GM12878 (cell line): Measurements from ENCODE around the gene DXO. TPM values are rescaled to one million over a fixed set of nuclear protein-coding genes. Genes with fewer than 3 reads are reported as not detected.

Experiments
- ATF7 ChIP-seq: fragments of 450-650 bp; IDR thresholded peaks from 2 replicates; pipeline ENCODE4 v1.6.1; 2016; ENCODE audit warnings: low read depth, mild to moderate bottlenecking
- BMI1 ChIP-seq: fragments of 450-650 bp; IDR thresholded peaks from 2 replicates; pipeline ENCODE4 v1.6.1; 2016; ENCODE audit warnings: mild to moderate bottlenecking, moderate library complexity, borderline replicate concordance
- E4F1 ChIP-seq: fragments of 450-650 bp; IDR thresholded peaks from 2 replicates; pipeline ENCODE4 v1.6.1; 2018; ENCODE audit warnings: borderline replicate concordance, mild to moderate bottlenecking; ENCODE audit not compliant: partially characterized antibody
- ELK1 ChIP-seq: IDR thresholded peaks from 2 replicates; pipeline ENCODE4 v1.6.1; 2012; ENCODE audit warnings: low read depth, low read length, improper control_type of control experiment
- HDAC2 ChIP-seq: fragments of 200-600 bp; sonication (generic); IDR thresholded peaks from 2 replicates; pipeline ENCODE4 v1.6.1; 2017
- HDAC6 ChIP-seq: fragments of 200-600 bp; sonication (generic); IDR thresholded peaks from one replicate; pipeline ENCODE4 v1.8.0; 2017; ENCODE audit warnings: antibody characterized with exemption; ENCODE audit not compliant: unreplicated experiment
- IRF3 ChIP-seq: fragments of 450-650 bp; IDR thresholded peaks from 2 replicates; pipeline ENCODE4 v1.6.1; 2014; ENCODE audit warnings: mild to moderate bottlenecking
- JUND ChIP-seq: IDR thresholded peaks from 2 replicates; pipeline ENCODE4 v1.6.1; 2012; ENCODE audit warnings: low read depth, mild to moderate bottlenecking, low read length, improper control_type of control experiment, moderate library complexity
- KDM1A ChIP-seq: fragments of 200-600 bp; sonication (generic); IDR thresholded peaks from 2 replicates; pipeline ENCODE4 v1.6.1; 2016; ENCODE audit warnings: borderline replicate concordance
- LARP7 ChIP-seq: fragments of 450-650 bp; IDR thresholded peaks from 2 replicates; pipeline ENCODE4 v1.6.1; 2017; ENCODE audit warnings: mild to moderate bottlenecking
- MYB ChIP-seq: fragments of 150-350 bp; IDR thresholded peaks from 2 replicates; pipeline ENCODE4 v1.6.1; 2014; ENCODE audit warnings: mild to moderate bottlenecking, low read depth, low read length, borderline replicate concordance
- NR2C2 ChIP-seq: IDR thresholded peaks from 2 replicates; pipeline ENCODE4 v1.6.1; 2011; ENCODE audit warnings: borderline replicate concordance, low read depth; ENCODE audit not compliant: control insufficient read depth, insufficient read length
- PAX8 ChIP-seq: fragments of 450-650 bp; IDR thresholded peaks from 2 replicates; pipeline ENCODE4 v1.6.1; 2017; ENCODE audit warnings: mild to moderate bottlenecking, moderate library complexity
- PKNOX1 ChIP-seq: fragments of 450-650 bp; IDR thresholded peaks from 2 replicates; pipeline ENCODE4 v1.6.1; 2016; ENCODE audit warnings: mild to moderate bottlenecking
- POLR2AphosphoS5 ChIP-seq: IDR thresholded peaks from 2 replicates; pipeline ENCODE4 v1.6.1; 2011; ENCODE audit warnings: mild to moderate bottlenecking, low read length, inconsistent platforms
- POU2F2 ChIP-seq: IDR thresholded peaks from 3 replicates; pipeline ENCODE4 v1.6.1; 2011; ENCODE audit warnings: low read depth, mild to moderate bottlenecking, low read length, borderline replicate concordance
- SMAD5 ChIP-seq: IDR thresholded peaks from 2 replicates; pipeline ENCODE4 v1.6.1; 2016; ENCODE audit warnings: antibody characterized with exemption, low read depth
- SMC3 ChIP-seq: IDR thresholded peaks from 2 replicates; pipeline ENCODE4 v1.6.1; 2011; ENCODE audit warnings: low read length, improper control_type of control experiment, borderline replicate concordance
- STAT1 ChIP-seq: fragments of 450-650 bp; conservative IDR thresholded peaks from 2 replicates; pipeline ENCODE4 v1.6.1; 2014; ENCODE audit warnings: antibody characterized with exemption, mild to moderate bottlenecking
- STAT3 ChIP-seq: IDR thresholded peaks from 2 replicates; pipeline ENCODE4 v1.6.1; 2011; ENCODE audit warnings: low read depth, low read length, improper control_type of control experiment
- SUZ12 ChIP-seq: fragments of 200-600 bp; sonication (generic); IDR thresholded peaks from one replicate; pipeline ENCODE4 v1.6.1; 2018; ENCODE audit warnings: antibody characterized with exemption, mild to moderate bottlenecking; ENCODE audit not compliant: unreplicated experiment
- TAF1 ChIP-seq: IDR thresholded peaks from 2 replicates; pipeline ENCODE4 v1.6.1; 2011; ENCODE audit warnings: mild to moderate bottlenecking, low read depth, low read length, borderline replicate concordance
- TARDBP ChIP-seq: IDR thresholded peaks from 2 replicates; pipeline ENCODE4 v1.6.1; 2016; ENCODE audit warnings: borderline replicate concordance
- WRNIP1 ChIP-seq: IDR thresholded peaks from 2 replicates; pipeline ENCODE4 v1.6.1; 2011; ENCODE audit warnings: low read depth, low read length, improper control_type of control experiment, borderline replicate concordance
- ZBED1 ChIP-seq: IDR thresholded peaks from 2 replicates; pipeline ENCODE4 v1.6.1; 2016; ENCODE audit warnings: borderline replicate concordance
- ZNF274 ChIP-seq: IDR thresholded peaks from one replicate; pipeline ENCODE4 v1.8.0; 2011; ENCODE audit not compliant: insufficient read length, insufficient read depth
- ZSCAN29 ChIP-seq: fragments of 450-650 bp; IDR thresholded peaks from 2 replicates; pipeline ENCODE4 v1.6.1; 2017; ENCODE audit warnings: mild to moderate bottlenecking, moderate library complexity
- polyA plus RNA-seq, 11 experiments: library from polyadenylated mRNA; depleted of rRNA in 4 of 11; unstranded in 6 of 11; stranded (reverse) in 5 of 11; fragments of >200 nt; fragmentation: Nextera tagmentation in 4 of 11; fragmentation: Illumina TruSeq in 1 of 11; extraction: Ambion mirVana in 4 of 11; extraction: Trizol in 1 of 11; gene quantifications; 1 replicate in 1 of 11; 2 replicates in 10 of 11; pipeline versions ENCODE4 v1.2.1 to v1.2.3, GENCODE V29; 2011 to 2016; ENCODE audit warnings: inconsistent platforms in 2 of 11, missing spikeins in 2 of 11, low read depth in 1 of 11
- total RNA-seq, 4 experiments: library from RNA; depleted of rRNA in 3 of 4; stranded (reverse); fragments of >200 nt in 3 of 4; fragmentation: Illumina TruSeq in 1 of 4; extraction: Trizol in 1 of 4; gene quantifications; 2 replicates each; pipeline versions ENCODE4 v1.2.1 to v1.2.3, GENCODE V29; 2013 to 2021

Gene DXO
- total and polyA plus RNA-seq, 10 of the 15 experiments (the other 5 are each of a cell fraction or from before 2014, with no cell fraction given): 4.5 to 21.4 (median 16.3) TPM

GRCh38 chr6:31958741-31959739 is 12.9 kb downstream of the DXO start, which contains the start of the genes NELFE and SKIC2 (continued):
- TF ChIP-seq ZNF274: no peak
- no peak for TF ChIP-seq KDM1A
- no peak for TF ChIP-seq MYB
- peak; percentile 99 for TF ChIP-seq TAF1
- peak; percentile 92 for TF ChIP-seq ATF7
- no peak for TF ChIP-seq SMC3
- no peak; the same call in 1 of the 2 replicates for TF ChIP-seq TARDBP
- TF ChIP-seq JUND: no peak
- TF ChIP-seq E4F1: peak; percentile 97
- TF ChIP-seq NR2C2: peak; percentile 96
- TF ChIP-seq IRF3: no peak
- TF ChIP-seq WRNIP1: no peak
- TF ChIP-seq POLR2AphosphoS5: peak; percentile 89
- TF ChIP-seq STAT3: no peak
- no peak for TF ChIP-seq ZSCAN29
- peak; percentile 61 for TF ChIP-seq POU2F2
- TF ChIP-seq STAT1: no peak
- TF ChIP-seq HDAC2: no peak
- peak; percentile 98 for TF ChIP-seq ELK1
- TF ChIP-seq SUZ12: no peak
- no peak for TF ChIP-seq HDAC6
- TF ChIP-seq PAX8: no peak
- TF ChIP-seq LARP7: no peak
- TF ChIP-seq BMI1: peak; percentile 49; the same call in 1 of the 2 replicates
- TF ChIP-seq PKNOX1: peak; percentile 78
- peak; percentile 71 for TF ChIP-seq SMAD5
- no peak for TF ChIP-seq ZBED1
